Lung microvascular endothelial cell (primary cell): ENCODE measurements around the gene GIGYF2. TPM values are rescaled to one million over a fixed set of nuclear protein-coding genes. Genes with fewer than 3 reads are reported as not detected.

Experiments used
- DNase-seq, 2 donors: peaks; one replicate each; pipeline versions ENCODE4 v3.0.0 to v3.0.0-alpha.2; 2010; ENCODE audit warnings: low read depth in 2 of 2
- total RNA-seq: library from RNA; depleted of rRNA; stranded (reverse); fragments of >200 nt; gene quantifications from 2 replicates; pipeline ENCODE4 v1.2.1, GENCODE V29; 2014

The GIGYF2 gene
- total RNA-seq, 1 donor from 2014 or later, result 48.0 TPM

- DNase-seq, result no peak
Observed at GRCh38 chr2:232757905-232758304, 60.8 kb downstream of the GIGYF2 start.

- DNase-seq, result peak; percentile 53 to 72
Observed at GRCh38 chr2:232761301-232761907, 64.3 kb downstream of the GIGYF2 start.

GRCh38 chr2:232767866-232768265, 70.7 kb downstream of the GIGYF2 start:
- DNase-seq, result no peak

- no peak for DNase-seq
Observed at GRCh38 chr2:232770207-232770606, 73.1 kb downstream of the GIGYF2 start.

GRCh38 chr2:232771870-232772269, 74.7 kb downstream of the GIGYF2 start:
- no peak for DNase-seq

- DNase-seq, result no peak
Observed at GRCh38 chr2:232772531-232772930, 75.4 kb downstream of the GIGYF2 start.

GRCh38 chr2:232773815-232774214, 76.7 kb downstream of the GIGYF2 start:
- DNase-seq, result no peak

- no peak for DNase-seq
Observed at GRCh38 chr2:232776435-232776834, 79.3 kb downstream of the GIGYF2 start, which contains the start of gene KCNJ13. Gene KCNJ13 (minus strand): TSS chr2:232776565. CDS start chr2:232771362, 5,203 bp downstream.

- DNase-seq, result no peak
Observed at GRCh38 chr2:232777276-232777675, 80.1 kb downstream of the GIGYF2 start.

- no peak for DNase-seq
Observed at GRCh38 chr2:232779465-232779864, 82.3 kb downstream of the GIGYF2 start.

GRCh38 chr2:232779934-232780333, 82.8 kb downstream of the GIGYF2 start:
- DNase-seq, result peak; percentile 5 to 74

GRCh38 chr2:232781765-232782164, 84.6 kb downstream of the GIGYF2 start:
- DNase-seq, result peak in 1 of 2 donors; percentile 58

GRCh38 chr2:232783278-232783677, 86.1 kb downstream of the GIGYF2 start:
- DNase-seq, result no peak

GRCh38 chr2:232787806-232788205, 90.7 kb downstream of the GIGYF2 start:
- DNase-seq, result no peak

- no peak for DNase-seq
Observed at GRCh38 chr2:232789082-232789481, 92.0 kb downstream of the GIGYF2 start.

GRCh38 chr2:232791518-232791917, 94.4 kb downstream of the GIGYF2 start:
- no peak for DNase-seq

GRCh38 chr2:232793271-232793670, 96.1 kb downstream of the GIGYF2 start:
- no peak for DNase-seq

- no peak for DNase-seq
Observed at GRCh38 chr2:232794981-232795380, 97.8 kb downstream of the GIGYF2 start.

- no peak for DNase-seq
Observed at GRCh38 chr2:232795920-232796319, 98.8 kb downstream of the GIGYF2 start.

GRCh38 chr2:232798187-232798586, 101.1 kb downstream of the GIGYF2 start:
- no peak for DNase-seq

GRCh38 chr2:232800166-232800565, 103.0 kb downstream of the GIGYF2 start:
- peak in 1 of 2 donors; percentile 59 for DNase-seq

GRCh38 chr2:232802091-232802490, 105.0 kb downstream of the GIGYF2 start:
- DNase-seq, result no peak

- no peak for DNase-seq
Observed at GRCh38 chr2:232809349-232810124, 112.4 kb downstream of the GIGYF2 start.
